ENCODE results near the gene KCNA10.
"Not testable (repeated sequence)": the region's sequence is repeated elsewhere in the genome, so short reads cannot be mapped to it uniquely, and the experiment has no call there.

Gene KCNA10

DNA sequence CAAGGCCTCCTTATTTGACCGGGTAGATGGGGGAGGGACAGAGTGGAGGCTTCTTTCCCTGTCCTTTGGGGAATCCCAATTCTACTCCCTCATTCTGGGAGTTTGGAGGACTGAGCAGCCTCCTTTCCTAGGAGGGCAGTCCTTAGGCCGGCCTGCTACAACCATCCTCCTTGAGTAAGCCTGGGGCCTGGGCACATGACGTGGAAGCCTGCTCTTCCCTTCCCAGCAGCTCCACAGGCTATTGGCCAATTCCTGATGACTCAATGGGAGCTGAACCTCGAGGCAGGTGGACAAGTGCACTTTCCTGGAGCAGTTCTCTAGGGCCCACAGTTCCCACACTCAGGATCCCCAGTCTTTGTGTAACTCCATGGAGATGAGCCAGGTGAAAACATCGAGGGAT lies 3.1 kb downstream of the KCNA10 start:
- Mint-ChIP-seq H3K36me3 (no peaks in the 10 kb centered on the region), H3K4me3 (no peak overlapping the region), H3K4me1 (no peaks in the 10 kb centered on the region), H3K9me3 (no peaks in the 10 kb centered on the region), H3K27ac (no peak overlapping the region)
- DNase-seq (ENCODE audit: low spot score in 2 of 2) (no peak), ATAC-seq (no peak)

DNA sequence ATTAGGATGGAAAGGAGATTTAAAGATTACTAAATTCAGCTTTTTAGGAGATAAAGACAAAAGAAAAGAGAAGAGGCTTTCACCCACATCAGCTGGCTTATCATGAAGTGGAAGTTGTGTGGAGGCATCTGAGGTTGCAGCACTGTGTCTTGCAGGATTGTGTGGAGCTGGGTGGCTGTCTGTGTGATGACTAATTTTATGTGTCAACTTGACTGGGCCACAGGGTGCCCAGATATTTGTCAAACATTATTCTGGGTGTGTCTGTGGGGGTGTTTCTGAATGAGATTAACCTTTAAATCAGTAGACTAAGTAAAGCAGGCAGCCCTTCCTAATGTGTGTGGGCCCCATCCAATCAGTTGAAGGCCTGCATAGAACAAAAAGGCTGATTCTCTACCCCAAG lies 3.9 kb downstream of the KCNA10 start:
- no peak overlapping the region for H3K27ac Mint-ChIP-seq
- no peak for DNase-seq (ENCODE audit: low spot score in 2 of 2)
- no peaks in the 10 kb centered on the region for H3K9me3 Mint-ChIP-seq
- no peak for ATAC-seq
- H3K36me3 Mint-ChIP-seq, result no peaks in the 10 kb centered on the region
- H3K4me1 Mint-ChIP-seq, result no peaks in the 10 kb centered on the region
- H3K4me3 Mint-ChIP-seq, result no peak overlapping the region

DNA sequence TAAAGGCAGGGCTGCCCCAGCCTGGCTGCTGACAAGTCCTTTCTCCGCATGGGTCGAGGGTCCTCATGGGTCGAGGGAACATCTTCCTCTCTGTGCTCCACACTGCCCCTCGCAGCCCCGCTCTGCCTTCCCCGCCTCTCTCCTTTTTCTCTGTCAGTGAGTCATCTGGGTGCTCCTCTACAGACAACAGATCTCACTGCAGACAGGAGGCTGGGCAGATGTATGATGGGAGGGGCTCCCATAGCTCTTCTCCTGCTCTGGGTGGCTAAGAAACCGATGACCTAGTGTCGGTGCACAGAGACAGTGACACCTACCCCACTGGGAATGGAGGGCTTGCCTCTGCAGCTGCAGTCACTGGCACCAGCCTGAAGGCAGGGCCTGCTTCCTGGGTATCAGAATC lies 5.5 kb downstream of the KCNA10 start:
- peak; percentile 32 for ATAC-seq
- no peak overlapping the region for H3K27ac Mint-ChIP-seq
- DNase-seq (ENCODE audit: low spot score in 2 of 2), result no peak
- no peaks in the 10 kb centered on the region for H3K36me3 Mint-ChIP-seq
- H3K4me3 Mint-ChIP-seq, result no peak overlapping the region
- H3K9me3 Mint-ChIP-seq, result no peaks in the 10 kb centered on the region
- H3K4me1 Mint-ChIP-seq, result no peaks in the 10 kb centered on the region

DNA sequence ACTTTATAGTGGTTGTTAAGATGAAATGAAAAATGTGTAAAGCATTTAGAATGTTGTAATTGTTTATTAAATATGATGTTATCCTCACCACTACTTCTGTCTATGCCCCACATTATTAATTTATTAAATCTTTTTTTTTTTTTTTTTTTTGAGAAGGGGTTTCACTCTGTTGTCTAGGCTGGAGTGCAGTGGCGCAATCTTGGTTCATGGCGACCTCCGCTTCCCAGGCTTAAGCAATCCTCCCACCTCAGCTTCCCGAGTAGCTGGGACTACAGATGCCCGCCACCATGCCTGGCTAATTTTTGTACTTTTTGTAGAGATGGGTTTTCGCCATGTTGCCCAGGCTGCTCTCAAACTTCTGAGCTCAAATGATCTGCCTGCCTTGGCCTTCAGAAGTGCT lies 7.5 kb downstream of the KCNA10 start:
- Mint-ChIP-seq H3K36me3 (no peaks in the 10 kb centered on the region), H3K4me1 (no peaks in the 10 kb centered on the region), H3K9me3 (no peaks in the 10 kb centered on the region)

DNA sequence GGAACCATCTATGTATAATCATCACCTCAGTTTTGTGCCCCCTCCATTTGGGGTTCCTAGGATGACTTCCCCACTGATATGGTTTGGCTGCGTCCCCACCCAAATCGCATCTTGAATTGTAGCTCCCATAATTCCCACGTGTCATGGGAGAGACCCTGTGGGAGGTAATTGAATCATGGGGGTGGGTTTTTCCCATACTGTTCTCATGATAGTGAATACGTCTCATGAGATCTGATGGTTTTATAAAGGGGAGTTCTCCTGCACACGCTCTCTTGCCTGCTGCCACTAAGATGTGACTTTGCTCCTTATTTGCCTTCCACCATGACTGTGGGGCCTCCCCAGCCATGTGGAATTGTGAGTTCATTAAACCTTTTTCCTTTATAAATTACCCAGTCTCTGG lies 8.1 kb downstream of the KCNA10 start:
- H3K27ac Mint-ChIP-seq; ATAC-seq; H3K36me3 Mint-ChIP-seq; DNase-seq (ENCODE audit: low spot score in 2 of 2); H3K4me3 Mint-ChIP-seq; H3K4me1 Mint-ChIP-seq; H3K9me3 Mint-ChIP-seq: not testable (repeated sequence)

More for the DNA sequence above, 7.5 kb downstream of the KCNA10 start:
- DNase-seq (ENCODE audit: low spot score in 2 of 2) (no peak), ATAC-seq (no peak)
- Mint-ChIP-seq H3K27ac (no peak overlapping the region), H3K4me3 (no peak overlapping the region)

DNA sequence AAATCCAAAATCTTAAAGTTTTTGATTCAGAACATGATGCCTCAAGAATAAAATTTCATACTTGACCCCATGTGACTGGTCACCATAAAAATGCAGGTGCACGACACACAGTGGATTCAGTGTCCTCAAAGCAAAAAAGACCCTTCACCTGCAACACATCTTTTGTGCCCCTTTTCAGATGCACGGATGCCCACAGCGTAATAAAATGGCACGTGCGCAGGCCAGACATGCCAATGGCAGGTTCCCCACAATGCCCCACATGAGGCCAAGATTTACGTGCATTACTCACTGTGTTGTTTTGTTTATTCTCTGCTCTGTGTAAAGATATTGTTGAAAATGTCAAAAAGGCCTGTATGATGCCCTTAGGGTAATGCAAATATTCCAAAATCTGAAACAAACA lies 9.3 kb downstream of the KCNA10 start:
- no peaks in the 10 kb centered on the region for H3K9me3 Mint-ChIP-seq
- no peak overlapping the region for H3K4me3 Mint-ChIP-seq
- no peaks in the 10 kb centered on the region for H3K36me3 Mint-ChIP-seq
- H3K4me1 Mint-ChIP-seq, result no peaks in the 10 kb centered on the region
- DNase-seq (ENCODE audit: low spot score in 2 of 2) (no peak), ATAC-seq (no peak)
- H3K27ac Mint-ChIP-seq, result no peak overlapping the region

DNA sequence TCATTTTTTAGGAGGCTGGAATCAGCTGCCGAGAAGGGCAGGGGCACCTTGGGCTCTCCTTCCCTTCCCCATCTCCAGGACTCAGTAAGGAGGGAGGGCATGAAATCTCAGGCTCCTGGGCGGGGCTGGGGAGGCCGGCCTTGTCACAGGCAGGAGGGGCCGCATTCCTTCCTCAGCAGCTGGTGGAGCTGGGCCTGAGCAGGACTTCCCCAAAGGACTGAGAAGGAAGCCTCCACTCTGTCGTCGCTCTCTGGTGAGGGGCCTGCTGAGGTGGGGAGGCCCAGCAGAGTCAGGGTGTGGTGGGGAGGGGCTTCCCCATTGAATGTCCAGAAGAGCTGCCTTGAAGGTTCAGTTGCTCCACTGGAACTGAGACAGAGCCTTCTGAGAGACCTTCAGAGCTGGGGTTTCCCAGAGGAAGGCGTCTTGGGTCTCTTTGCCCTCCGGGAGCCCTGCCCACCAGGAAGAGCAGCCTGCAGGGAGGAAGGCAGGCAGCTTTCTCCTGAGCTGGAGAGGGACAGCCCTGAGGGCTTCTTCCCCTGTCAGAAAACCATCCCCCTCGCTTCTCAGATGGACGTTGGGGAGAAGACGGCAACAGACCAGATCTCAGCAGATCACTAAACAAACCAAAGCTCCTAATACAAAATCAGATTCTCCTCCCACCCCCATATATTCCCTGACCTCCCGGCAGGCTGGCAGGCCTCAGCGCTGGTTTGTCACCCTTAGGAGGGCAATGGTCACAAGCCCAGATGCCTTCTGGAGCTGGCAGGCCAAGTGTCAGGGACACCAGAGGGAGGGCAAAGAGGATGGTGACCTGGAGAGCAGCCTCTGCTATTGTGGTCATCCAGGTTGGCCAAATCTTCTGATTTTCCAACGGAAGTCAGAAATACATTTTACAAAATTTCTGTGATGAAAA lies 10.7 kb downstream of the KCNA10 start:
- Mint-ChIP-seq H3K36me3 (no peaks in the 10 kb centered on the region), H3K4me1 (no peaks in the 10 kb centered on the region)

DNA sequence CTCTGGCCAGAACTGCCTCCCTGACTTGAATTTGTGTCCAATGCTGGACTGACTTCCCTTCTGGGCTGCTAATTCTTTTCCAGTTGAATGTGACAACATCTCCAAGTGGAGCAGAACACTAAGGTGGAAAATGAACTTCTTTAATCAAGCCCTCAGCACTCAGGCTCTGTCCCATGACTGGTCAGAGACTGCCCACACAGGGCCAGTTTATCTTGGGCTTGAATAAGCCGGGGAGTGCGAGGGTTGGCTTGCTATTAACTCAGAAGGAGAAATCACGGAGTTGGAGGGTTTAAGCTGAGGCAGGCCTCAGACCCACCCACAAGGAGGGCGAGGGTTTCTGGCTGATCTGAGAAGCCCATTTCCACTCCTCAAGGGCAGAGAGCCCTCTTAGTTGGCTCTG lies 12.4 kb downstream of the KCNA10 start:
- DNase-seq (ENCODE audit: low spot score in 2 of 2) (no peak), ATAC-seq (no peak)
- no peaks in the 10 kb centered on the region for H3K4me1 Mint-ChIP-seq
- H3K36me3 Mint-ChIP-seq, result no peaks in the 10 kb centered on the region
- no peak overlapping the region for H3K27ac Mint-ChIP-seq
- no peak overlapping the region for H3K4me3 Mint-ChIP-seq
- H3K9me3 Mint-ChIP-seq, result no peaks in the 10 kb centered on the region

More for the DNA sequence above, 10.7 kb downstream of the KCNA10 start:
- ATAC-seq (no peak), DNase-seq (ENCODE audit: low spot score in 2 of 2) (no peak)
- no peaks in the 10 kb centered on the region for H3K9me3 Mint-ChIP-seq
- H3K4me3 Mint-ChIP-seq, result no peak overlapping the region
- no peak overlapping the region for H3K27ac Mint-ChIP-seq

DNA sequence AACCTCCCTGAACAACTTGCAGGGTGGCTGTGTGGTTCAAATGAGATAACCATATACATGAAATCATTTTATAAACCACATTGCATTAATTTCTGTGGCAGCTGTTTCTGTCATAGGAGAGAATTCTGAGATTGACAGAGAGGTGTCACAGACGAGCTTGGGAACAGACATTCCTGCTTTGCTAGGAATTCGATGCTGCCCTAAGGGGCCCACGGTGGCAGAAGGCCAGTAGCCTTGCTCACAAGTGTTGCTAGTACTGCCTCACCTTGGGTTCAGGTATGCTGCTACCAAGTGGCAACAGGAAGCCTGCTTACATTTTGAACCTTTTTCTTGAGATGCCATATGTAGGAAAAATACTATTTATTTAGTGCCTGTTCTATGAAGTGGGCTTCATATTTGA lies 13.4 kb downstream of the KCNA10 start:
- no peak for DNase-seq (ENCODE audit: low spot score in 2 of 2)
- no peaks in the 10 kb centered on the region for H3K36me3 Mint-ChIP-seq
- no peaks in the 10 kb centered on the region for H3K9me3 Mint-ChIP-seq
- H3K4me3 Mint-ChIP-seq, result no peak overlapping the region
- no peak for ATAC-seq
- no peak overlapping the region for H3K27ac Mint-ChIP-seq
- H3K4me1 Mint-ChIP-seq, result no peaks in the 10 kb centered on the region

DNA sequence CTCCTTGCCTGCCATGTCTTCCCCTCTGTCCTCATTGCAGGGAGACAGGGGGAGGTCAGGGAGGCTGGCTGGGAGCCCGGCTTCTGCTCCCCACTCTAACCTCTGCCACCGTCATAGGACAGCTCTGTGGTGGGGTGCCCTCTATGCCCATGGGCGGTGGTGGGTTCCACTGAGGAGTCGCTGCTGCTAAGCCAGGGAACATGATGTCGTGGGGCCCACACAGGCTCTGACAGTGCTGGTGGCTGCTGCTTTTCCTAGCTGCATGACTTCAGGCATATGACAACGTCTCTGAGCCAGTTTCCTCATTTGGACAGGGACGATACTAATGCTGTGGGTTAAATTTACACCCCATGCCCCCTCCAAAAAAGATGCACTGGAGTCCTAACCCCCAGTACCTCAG lies 14.7 kb downstream of the KCNA10 start:
- no peaks in the 10 kb centered on the region for H3K9me3 Mint-ChIP-seq
- no peak overlapping the region for H3K27ac Mint-ChIP-seq

DNA sequence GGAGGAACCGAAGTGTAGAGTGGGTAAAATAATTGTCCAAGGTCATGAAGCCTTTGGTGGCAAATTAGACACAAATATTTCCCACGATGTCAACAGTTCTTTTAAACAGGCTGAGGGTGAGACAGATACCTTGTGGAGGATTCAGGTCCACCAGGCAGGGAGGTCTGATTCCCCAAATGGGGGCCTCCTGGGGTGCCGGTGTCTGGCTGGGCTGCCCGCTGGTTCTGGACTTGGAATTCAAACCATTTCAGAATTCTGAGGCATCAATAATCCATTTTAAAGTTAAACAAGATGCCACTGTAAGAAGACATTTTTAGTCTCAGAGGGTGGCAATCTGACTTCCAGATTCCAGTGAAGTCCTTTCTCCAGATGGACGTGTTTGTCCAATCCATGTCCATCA lies 15.5 kb downstream of the KCNA10 start:
- Mint-ChIP-seq H3K36me3 (no peaks in the 10 kb centered on the region), H3K4me1 (no peaks in the 10 kb centered on the region), H3K27ac (no peak overlapping the region), H3K4me3 (no peak overlapping the region), H3K9me3 (no peaks in the 10 kb centered on the region)
- no peak for DNase-seq (ENCODE audit: low spot score in 2 of 2)
- ATAC-seq, result no peak

More for the DNA sequence above, 14.7 kb downstream of the KCNA10 start:
- H3K36me3 Mint-ChIP-seq, result no peaks in the 10 kb centered on the region
- H3K4me3 Mint-ChIP-seq, result no peak overlapping the region
- DNase-seq (ENCODE audit: low spot score in 2 of 2), result no peak
- no peak for ATAC-seq
- H3K4me1 Mint-ChIP-seq, result no peaks in the 10 kb centered on the region

DNA sequence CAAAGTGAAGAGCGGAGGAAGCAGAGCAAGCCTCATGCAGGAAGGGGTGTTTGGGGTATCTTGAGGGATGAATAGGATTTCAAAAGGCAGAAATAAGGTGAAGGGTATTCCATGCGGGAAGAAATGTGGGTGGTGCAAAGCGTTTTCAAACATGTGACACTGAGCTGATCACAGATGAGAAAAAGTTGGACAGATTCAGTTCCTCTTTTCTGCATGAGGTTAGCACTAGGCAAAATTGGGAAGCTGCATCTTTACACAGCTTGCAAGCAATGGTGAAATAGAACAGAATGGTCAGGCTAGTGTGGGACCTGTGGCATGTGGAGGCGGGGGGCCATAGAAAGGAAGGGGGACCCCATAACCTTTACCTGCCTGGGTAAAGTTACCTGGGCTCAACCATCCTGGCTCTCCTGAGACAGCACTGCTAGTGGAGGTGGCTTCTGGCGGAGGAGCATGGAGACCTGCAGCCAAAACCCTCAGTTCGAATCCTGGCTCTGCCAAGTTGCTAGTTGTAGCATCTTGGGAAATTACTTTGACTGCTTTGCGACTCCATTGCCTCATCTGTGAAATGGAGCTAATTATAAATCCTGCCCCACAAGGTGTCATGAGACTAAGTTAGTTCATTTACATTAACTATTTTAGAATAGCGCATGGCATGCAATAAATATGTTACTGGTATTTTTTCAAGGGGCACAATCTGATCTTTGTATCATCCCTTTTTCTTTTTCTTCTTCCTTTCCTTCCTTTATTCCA lies 16.4 kb downstream of the KCNA10 start:
- Mint-ChIP-seq H3K4me3 (no peak overlapping the region), H3K4me1 (no peaks in the 10 kb centered on the region), H3K27ac (no peak overlapping the region), H3K36me3 (no peaks in the 10 kb centered on the region), H3K9me3 (no peaks in the 10 kb centered on the region)
- DNase-seq (ENCODE audit: low spot score in 2 of 2), result no peak
- ATAC-seq, result no peak

DNA sequence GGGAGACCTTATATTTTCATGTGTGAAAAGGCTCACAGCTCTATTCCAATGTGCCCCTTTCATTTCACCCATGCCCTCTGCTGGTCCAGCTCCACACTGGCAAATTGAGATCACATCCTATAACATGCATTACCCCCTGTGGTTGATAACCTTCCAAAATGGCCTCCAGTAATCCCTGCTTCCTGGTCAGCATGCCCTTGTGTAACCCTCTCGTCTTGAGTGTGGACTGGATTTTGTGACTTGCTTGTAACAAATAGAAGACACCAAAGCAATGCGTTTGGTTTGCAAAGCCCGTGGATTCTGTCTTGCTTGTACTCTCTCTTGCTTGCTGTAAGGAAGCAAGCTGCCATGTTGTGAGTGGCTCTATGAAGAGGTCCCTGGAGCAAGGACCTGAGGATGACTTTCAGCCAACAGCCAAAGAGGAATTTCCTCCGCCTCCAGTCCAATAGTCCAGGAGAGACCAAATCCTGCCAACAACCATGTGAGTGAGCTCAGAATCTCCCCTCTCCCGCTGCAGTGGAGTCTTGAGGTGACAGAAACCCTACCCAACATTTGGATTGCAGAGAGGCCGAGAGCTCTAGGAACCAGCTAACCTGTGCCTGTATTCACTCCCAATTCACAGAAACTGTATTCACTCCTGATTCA lies 17.4 kb downstream of the KCNA10 start:
- H3K36me3 Mint-ChIP-seq, result no peaks in the 10 kb centered on the region
- H3K27ac Mint-ChIP-seq, result no peak overlapping the region
- ATAC-seq, result no peak
- no peak overlapping the region for H3K4me3 Mint-ChIP-seq
- no peak for DNase-seq (ENCODE audit: low spot score in 2 of 2)
- no peaks in the 10 kb centered on the region for H3K4me1 Mint-ChIP-seq
- no peaks in the 10 kb centered on the region for H3K9me3 Mint-ChIP-seq

DNA sequence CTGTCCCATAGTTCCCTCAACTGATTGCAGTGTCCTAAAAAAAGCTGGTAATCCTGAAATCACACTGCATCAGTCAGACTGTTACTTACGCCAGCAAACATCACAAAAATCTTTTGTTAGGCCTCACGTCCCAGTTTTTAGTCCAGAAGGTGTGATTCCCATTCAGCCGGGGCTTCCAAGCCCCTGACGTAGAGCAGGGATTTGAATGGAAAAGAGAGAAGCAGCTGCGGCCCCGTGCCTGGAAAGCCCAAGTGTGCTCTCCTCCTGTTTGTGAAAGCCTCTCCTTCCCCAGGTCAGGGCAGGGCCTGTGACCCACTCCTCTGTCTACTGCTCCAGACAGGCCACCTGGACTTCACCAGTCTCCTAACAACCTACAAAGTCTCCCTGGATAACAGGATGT lies 20.7 kb downstream of the KCNA10 start:
- Mint-ChIP-seq H3K4me1 (no peaks in the 10 kb centered on the region), H3K36me3 (no peaks in the 10 kb centered on the region), H3K9me3 (no peaks in the 10 kb centered on the region), H3K4me3 (no peak overlapping the region), H3K27ac (no peak overlapping the region)
- DNase-seq (ENCODE audit: low spot score in 2 of 2) (no peak), ATAC-seq (no peak)

DNA sequence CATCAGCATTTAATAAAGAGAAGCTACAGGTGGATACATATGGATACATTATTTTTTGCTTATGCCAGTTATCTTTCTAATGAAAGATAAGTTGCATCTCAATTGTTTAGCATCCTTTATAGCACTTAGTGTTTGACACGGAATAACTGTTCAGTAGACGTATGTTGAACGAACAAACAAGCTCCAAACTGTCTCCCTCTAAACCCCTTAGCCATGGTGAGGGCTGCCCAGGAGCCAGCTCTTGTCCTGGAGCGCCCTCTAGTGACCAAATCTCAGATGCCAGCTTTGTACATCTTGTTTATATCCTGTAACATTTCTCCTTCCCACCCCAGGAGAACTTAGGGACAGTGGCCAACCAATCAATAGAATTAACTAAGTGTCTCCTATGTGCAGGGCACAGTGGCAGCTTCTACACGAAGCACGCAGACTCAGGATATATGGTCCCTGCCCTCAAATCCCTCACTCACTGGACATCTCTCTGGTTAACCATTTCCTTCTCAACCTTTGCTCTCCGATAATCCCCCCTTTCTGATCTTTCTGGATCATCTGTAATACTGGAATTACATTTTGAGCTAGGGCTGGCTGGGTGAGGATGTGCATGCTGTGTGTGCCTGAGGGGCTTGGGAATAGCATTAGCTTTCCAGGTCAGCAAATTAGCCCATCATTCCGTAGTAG lies 22.9 kb downstream of the KCNA10 start:
- H3K4me3 Mint-ChIP-seq, result no peak overlapping the region
- no peaks in the 10 kb centered on the region for H3K4me1 Mint-ChIP-seq
- ATAC-seq, result peak; percentile 80
- no peaks in the 10 kb centered on the region for H3K36me3 Mint-ChIP-seq
- no peaks in the 10 kb centered on the region for H3K9me3 Mint-ChIP-seq
- no peak overlapping the region for H3K27ac Mint-ChIP-seq
- peak; percentile 76 to 87 for DNase-seq (ENCODE audit: low spot score in 2 of 2)

All from stimulated activated effector memory CD8-positive, alpha-beta T cell treated with anti-CD3 and anti-CD28 coated beads, Interleukin-12 subunit alpha, Interleukin-12 subunit beta, amount 100 ng/mL, for 72 hours (primary cell).